ACC112 (cell line): ENCODE results near the gene SP100.

Experiments used
- H2AFZ ChIP-seq: fragments of 200-600 bp; sonication (generic); one replicate; pipeline ENCODE4 v1.6.0; 2017; ENCODE audit warnings: antibody characterized with exemption, low read length; ENCODE audit not compliant: unreplicated experiment
- H3K27ac ChIP-seq: fragments of 200-600 bp; sonication (generic); 2 replicates; pipeline ENCODE4 v1.5.1; 2014; ENCODE audit warnings: low read depth, mild to moderate bottlenecking, antibody characterized with exemption, low read length, moderate library complexity
- H3K27me3 ChIP-seq: fragments of 200-600 bp; sonication (generic); 2 replicates; pipeline ENCODE4 v1.6.1; 2014; ENCODE audit warnings: mild to moderate bottlenecking, antibody characterized with exemption, low read length, moderate library complexity, mixed read lengths; ENCODE audit not compliant: insufficient read depth
- H3K36me3 ChIP-seq: fragments of 200-600 bp; sonication (generic); 2 replicates; pipeline ENCODE4 v1.6.1; 2016; ENCODE audit warnings: mild to moderate bottlenecking, antibody characterized with exemption, low read length, moderate library complexity, mixed read lengths; ENCODE audit not compliant: insufficient read depth
- H3K4me1 ChIP-seq: fragments of 200-600 bp; sonication (generic); one replicate; pipeline ENCODE4 v1.6.1; 2016; ENCODE audit warnings: low read length, mixed read lengths; ENCODE audit not compliant: insufficient read depth, unreplicated experiment, control insufficient read depth
- H3K4me3 ChIP-seq: fragments of 200-600 bp; sonication (generic); 2 replicates; pipeline ENCODE4 v1.5.1; 2014; ENCODE audit warnings: mild to moderate bottlenecking, low read depth, low read length
- H3K79me2 ChIP-seq: fragments of 200-600 bp; sonication (generic); one replicate; pipeline ENCODE4 v1.6.0; 2016; ENCODE audit warnings: low read length; ENCODE audit not compliant: control insufficient read depth, unreplicated experiment, insufficient read depth

The SP100 gene

GRCh38 chr2:230540332-230540731, 124.3 kb downstream of the SP100 start:
- H3K36me3 ChIP-seq: peaks cover 32% of the 10 kb centered on the region
- peaks cover 4% of the 10 kb centered on the region for H3K4me1 ChIP-seq
- no peaks in the 10 kb centered on the region for H3K27me3 ChIP-seq
- H2AFZ ChIP-seq: no peak overlapping the region
- H3K79me2 ChIP-seq: no peaks in the 10 kb centered on the region
- no peak overlapping the region for H3K27ac ChIP-seq
- H3K4me3 ChIP-seq: no peak overlapping the region

- H3K36me3 ChIP-seq: peaks cover 32% of the 10 kb centered on the region
- H2AFZ ChIP-seq: no peak overlapping the region
- H3K79me2 ChIP-seq: no peaks in the 10 kb centered on the region
- no peaks in the 10 kb centered on the region for H3K27me3 ChIP-seq
- no peak overlapping the region for H3K27ac ChIP-seq
- no peak overlapping the region for H3K4me3 ChIP-seq
- peaks cover 4% of the 10 kb centered on the region for H3K4me1 ChIP-seq
These were observed 126.0 kb downstream of the SP100 start for GRCh38 chr2:230541934-230542380.

- H3K4me1 ChIP-seq: peaks cover 4% of the 10 kb centered on the region
- H3K79me2 ChIP-seq: no peaks in the 10 kb centered on the region
- no peak overlapping the region for H2AFZ ChIP-seq
- H3K4me3 ChIP-seq: no peak overlapping the region
- H3K36me3 ChIP-seq: peaks cover 32% of the 10 kb centered on the region
- no peak overlapping the region for H3K27ac ChIP-seq
- H3K27me3 ChIP-seq: no peaks in the 10 kb centered on the region
These were observed 126.8 kb downstream of the SP100 start for GRCh38 chr2:230542751-230543150.

- Histone ChIP-seq H3K4me3 (no peak overlapping the region), H3K4me1 (no peaks in the 10 kb centered on the region), H3K27me3 (peaks cover 3% of the 10 kb centered on the region; the same call in 1 of the 2 replicates), H3K36me3 (no peaks in the 10 kb centered on the region), H2AFZ (no peak overlapping the region), H3K27ac (no peak overlapping the region), H3K79me2 (no peaks in the 10 kb centered on the region)
These were observed 136.2 kb downstream of the SP100 start for GRCh38 chr2:230552181-230552580.

- no peak overlapping the region for H3K4me3 ChIP-seq
- H3K4me1 ChIP-seq: no peaks in the 10 kb centered on the region
- H2AFZ ChIP-seq: no peak overlapping the region
- H3K36me3 ChIP-seq: no peaks in the 10 kb centered on the region
- no peak overlapping the region for H3K27ac ChIP-seq
- H3K79me2 ChIP-seq: no peaks in the 10 kb centered on the region
- peaks cover 8% of the 10 kb centered on the region for H3K27me3 ChIP-seq
These were observed 141.1 kb downstream of the SP100 start for GRCh38 chr2:230557065-230557464.

DNA sequence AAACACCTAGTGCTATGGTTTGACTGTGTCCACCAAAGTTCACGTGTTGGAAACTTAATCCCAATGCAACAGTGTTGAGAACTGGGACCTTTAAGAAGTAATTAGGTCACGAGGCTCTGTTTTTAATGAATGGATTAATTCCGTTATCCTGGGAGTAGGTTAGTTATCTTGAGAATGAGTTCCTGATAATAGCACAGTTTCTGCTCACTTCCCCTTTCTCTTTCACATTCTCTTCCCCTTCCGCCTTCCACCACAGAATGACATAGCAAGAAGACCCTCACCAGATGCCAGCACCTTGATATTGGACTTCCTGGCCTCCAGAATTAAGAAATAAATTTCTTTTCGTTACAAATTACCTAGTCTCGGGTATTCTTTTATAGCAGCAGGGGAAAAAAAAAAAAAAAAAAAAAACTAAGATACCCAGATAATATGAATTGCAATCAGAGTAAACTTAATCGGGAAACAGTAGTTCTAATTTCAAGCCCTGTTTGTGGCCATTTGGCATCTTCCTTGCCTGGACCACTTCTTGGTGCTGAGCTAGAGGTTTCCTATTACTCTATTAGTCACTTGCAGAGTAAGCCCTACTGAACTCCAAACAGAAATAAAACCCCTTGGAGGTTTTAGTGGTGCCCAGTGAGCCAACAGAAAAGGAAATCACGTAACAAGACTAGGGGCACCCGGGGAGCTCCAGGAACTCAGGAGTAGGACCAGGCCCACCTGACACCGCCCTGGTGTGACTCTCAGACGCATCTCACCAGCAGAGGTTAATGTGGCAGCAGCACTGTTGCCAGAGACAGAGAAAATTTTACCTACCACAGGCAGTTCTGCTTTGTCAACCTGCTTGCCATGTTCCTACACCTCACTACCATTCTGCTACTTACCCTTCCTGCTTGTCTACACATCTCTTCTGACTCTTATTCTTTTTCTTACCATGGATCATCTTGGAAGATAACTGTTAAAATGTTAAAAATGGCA, 149.1 kb downstream of the SP100 start:
- Histone ChIP-seq H3K79me2 (no peaks in the 10 kb centered on the region), H3K4me1 (peaks cover 6% of the 10 kb centered on the region), H3K27ac (no peak overlapping the region)

GRCh38 chr2:230569298-230569697, 153.3 kb downstream of the SP100 start:
- Histone ChIP-seq H3K4me1 (peaks cover 6% of the 10 kb centered on the region), H3K79me2 (no peaks in the 10 kb centered on the region), H2AFZ (no peak overlapping the region), H3K27ac (no peak overlapping the region), H3K4me3 (no peak overlapping the region), H3K36me3 (no peaks in the 10 kb centered on the region), H3K27me3 (peaks cover 6% of the 10 kb centered on the region; the same call in 1 of the 2 replicates)

More for the DNA sequence above, 149.1 kb downstream of the SP100 start:
- H3K36me3 ChIP-seq: no peaks in the 10 kb centered on the region
- no peak overlapping the region for H3K4me3 ChIP-seq
- H3K27me3 ChIP-seq: no peaks in the 10 kb centered on the region
- no peak overlapping the region for H2AFZ ChIP-seq

GRCh38 chr2:230570987-230571386, 155.0 kb downstream of the SP100 start:
- H3K4me3 ChIP-seq: no peak overlapping the region
- no peak overlapping the region for H3K27ac ChIP-seq
- no peaks in the 10 kb centered on the region for H3K79me2 ChIP-seq
- H3K4me1 ChIP-seq: no peaks in the 10 kb centered on the region
- no peaks in the 10 kb centered on the region for H3K36me3 ChIP-seq
- H3K27me3 ChIP-seq: peaks cover 16% of the 10 kb centered on the region; the same call in 1 of the 2 replicates
- H2AFZ ChIP-seq: no peak overlapping the region

DNA sequence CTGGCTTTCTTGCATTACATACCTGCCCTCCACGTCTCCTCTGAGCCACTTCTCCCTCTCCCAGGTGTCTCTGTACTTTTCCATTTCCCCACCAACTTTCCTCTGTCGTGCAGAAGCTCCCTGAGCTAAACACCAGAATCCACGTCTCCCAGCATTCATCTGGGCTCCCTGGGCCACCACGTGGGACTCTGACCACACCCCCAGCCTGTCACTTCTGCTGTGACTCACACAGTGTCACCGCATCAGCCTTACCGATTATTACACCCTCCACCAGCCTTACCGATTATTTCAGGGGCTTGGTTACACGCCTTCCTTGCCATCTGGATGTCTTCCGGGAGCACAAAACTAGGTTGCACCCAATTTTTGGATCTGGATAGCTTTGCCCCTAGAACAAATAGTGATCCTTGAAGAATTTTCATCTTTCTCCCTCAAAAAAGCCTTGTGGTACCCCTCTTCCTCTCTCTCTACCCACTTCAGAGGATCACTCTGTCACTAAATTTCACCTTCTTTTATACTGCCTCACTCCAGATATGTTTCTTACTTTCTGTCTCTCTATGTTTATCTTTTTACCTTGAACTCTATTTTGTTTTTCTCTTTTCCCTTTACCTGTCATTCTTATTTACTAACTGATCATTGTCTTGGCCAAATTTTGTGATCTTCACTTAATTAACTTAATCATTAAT, 159.8 kb downstream of the SP100 start:
- Histone ChIP-seq H2AFZ (no peak overlapping the region), H3K27me3 (peaks cover 44% of the 10 kb centered on the region), H3K36me3 (no peaks in the 10 kb centered on the region), H3K27ac (no peak overlapping the region), H3K4me3 (no peak overlapping the region), H3K79me2 (no peaks in the 10 kb centered on the region), H3K4me1 (no peaks in the 10 kb centered on the region)

GRCh38 chr2:230577114-230577513, 161.1 kb downstream of the SP100 start:
- peaks cover 44% of the 10 kb centered on the region for H3K27me3 ChIP-seq
- H3K4me1 ChIP-seq: no peaks in the 10 kb centered on the region
- no peaks in the 10 kb centered on the region for H3K79me2 ChIP-seq
- H3K27ac ChIP-seq: no peak overlapping the region
- H3K4me3 ChIP-seq: no peak overlapping the region
- no peak overlapping the region for H2AFZ ChIP-seq
- H3K36me3 ChIP-seq: no peaks in the 10 kb centered on the region
